MM.1S (cell line): ENCODE results near the gene SLC2A1.

Source experiments
- DNase-seq: peaks from one replicate; pipeline ENCODE4 v3.0.0-alpha.2; 2015
- H2AFZ ChIP-seq: fragments of 300-600 bp; sonication (generic); 2 replicates; pipeline ENCODE4 v1.6.0; 2016; ENCODE audit warnings: antibody characterized with exemption, low read length
- H3F3A ChIP-seq: fragments of 300-600 bp; sonication (generic); 2 replicates; pipeline ENCODE4 v1.6.1; 2016; ENCODE audit warnings: mild to moderate bottlenecking, antibody characterized with exemption, low read length, moderate library complexity, mixed read lengths; ENCODE audit not compliant: insufficient read depth
- H3K27ac ChIP-seq: fragments of 300-600 bp; sonication (generic); 2 replicates; pipeline ENCODE4 v1.5.1; 2016; ENCODE audit warnings: mild to moderate bottlenecking, low read length
- H3K27me3 ChIP-seq: fragments of 300-600 bp; sonication (generic); replicated peaks from 2 replicates; pipeline ENCODE4 v1.6.0; 2016; ENCODE audit warnings: low read length; ENCODE audit not compliant: insufficient read depth
- H3K36me3 ChIP-seq: fragments of 300-600 bp; sonication (generic); replicated peaks from 2 replicates; pipeline ENCODE4 v1.6.1; 2016; ENCODE audit warnings: mild to moderate bottlenecking, low read length, mixed read lengths; ENCODE audit not compliant: insufficient read depth
- H3K4me1 ChIP-seq: fragments of 300-600 bp; sonication (generic); 2 replicates; pipeline ENCODE4 v1.6.1; 2016; ENCODE audit warnings: low read length, mixed read lengths
- H3K4me2 ChIP-seq: fragments of 300-600 bp; sonication (generic); 2 replicates; pipeline ENCODE4 v1.6.0; 2016; ENCODE audit warnings: low read depth, low read length
- H3K4me3 ChIP-seq: fragments of 300-600 bp; sonication (generic); 2 replicates; pipeline ENCODE4 v1.5.1; 2016; ENCODE audit warnings: low read length, mixed read lengths
- H3K79me2 ChIP-seq: fragments of 300-600 bp; sonication (generic); 2 replicates; pipeline ENCODE4 v1.6.1; 2016; ENCODE audit warnings: mixed run types, low read length, mixed read lengths
- H3K9ac ChIP-seq: fragments of 300-600 bp; sonication (generic); 2 replicates; pipeline ENCODE4 v1.6.1; 2016; ENCODE audit warnings: low read length, mixed read lengths
- H3K9me2 ChIP-seq: fragments of 300-600 bp; sonication (generic); replicated peaks from 2 replicates; pipeline ENCODE4 v1.6.1; 2016; ENCODE audit warnings: mild to moderate bottlenecking, low read length, mixed read lengths; ENCODE audit not compliant: insufficient read depth
- H3K9me3 ChIP-seq: fragments of 300-600 bp; sonication (generic); replicated peaks from 2 replicates; pipeline ENCODE4 v1.6.1; 2016; ENCODE audit warnings: mild to moderate bottlenecking, low read length, mixed read lengths; ENCODE audit not compliant: insufficient read depth
- H4K20me1 ChIP-seq: fragments of 300-600 bp; sonication (generic); 2 replicates; pipeline ENCODE4 v1.6.1; 2016; ENCODE audit warnings: mild to moderate bottlenecking, low read length, moderate library complexity, mixed read lengths; ENCODE audit not compliant: insufficient read depth
- EZH2 ChIP-seq: fragments of 300-600 bp; sonication (generic); optimal IDR thresholded peaks from 2 replicates; pipeline ENCODE3; 2017; ENCODE audit warnings: low read depth, mild to moderate bottlenecking, antibody characterized with exemption, low read length, mixed read lengths
- EZH2phosphoT487 ChIP-seq: fragments of 300-600 bp; sonication (generic); IDR thresholded peaks from 2 replicates; pipeline ENCODE4 v1.6.1; 2018; ENCODE audit warnings: antibody characterized with exemption, low read length
- TF ChIP-seq, protein P1 (sequence below): fragments of 300-600 bp; sonication (generic); IDR thresholded peaks from 2 replicates; pipeline ENCODE4 v1.5.1; 2016; ENCODE audit warnings: antibody characterized with exemption, low read length, mixed read lengths

SLC2A1 gene

DNA sequence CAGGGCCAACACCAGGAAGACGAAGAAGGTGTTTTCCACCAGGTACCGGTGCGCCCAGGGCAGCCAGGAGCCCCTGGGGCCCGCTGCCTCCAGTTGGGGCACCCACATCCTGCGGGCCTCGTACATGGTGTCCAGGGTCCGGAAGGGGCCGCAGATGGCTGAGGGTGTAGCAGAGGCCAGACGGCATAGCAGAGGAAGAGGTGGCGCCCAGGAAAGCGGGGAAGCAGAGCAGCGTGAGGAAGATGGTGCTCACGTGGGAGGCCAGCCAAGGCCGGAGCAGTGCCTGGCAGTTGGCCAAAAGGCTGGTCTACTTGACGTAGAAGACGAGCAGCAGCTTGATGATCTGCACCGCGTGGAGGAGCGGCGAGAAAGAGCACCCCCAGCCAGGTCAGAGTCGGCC, 71.9 kb downstream of the SLC2A1 start:
- DNase-seq = no peak
- no peaks in the 10 kb centered on the region for H3K9me3 ChIP-seq
- H3K9ac ChIP-seq = no peak overlapping the region
- H3K9me2 ChIP-seq = no peaks in the 10 kb centered on the region
- H2AFZ ChIP-seq = no peak overlapping the region
- TF ChIP-seq, protein P1, sequence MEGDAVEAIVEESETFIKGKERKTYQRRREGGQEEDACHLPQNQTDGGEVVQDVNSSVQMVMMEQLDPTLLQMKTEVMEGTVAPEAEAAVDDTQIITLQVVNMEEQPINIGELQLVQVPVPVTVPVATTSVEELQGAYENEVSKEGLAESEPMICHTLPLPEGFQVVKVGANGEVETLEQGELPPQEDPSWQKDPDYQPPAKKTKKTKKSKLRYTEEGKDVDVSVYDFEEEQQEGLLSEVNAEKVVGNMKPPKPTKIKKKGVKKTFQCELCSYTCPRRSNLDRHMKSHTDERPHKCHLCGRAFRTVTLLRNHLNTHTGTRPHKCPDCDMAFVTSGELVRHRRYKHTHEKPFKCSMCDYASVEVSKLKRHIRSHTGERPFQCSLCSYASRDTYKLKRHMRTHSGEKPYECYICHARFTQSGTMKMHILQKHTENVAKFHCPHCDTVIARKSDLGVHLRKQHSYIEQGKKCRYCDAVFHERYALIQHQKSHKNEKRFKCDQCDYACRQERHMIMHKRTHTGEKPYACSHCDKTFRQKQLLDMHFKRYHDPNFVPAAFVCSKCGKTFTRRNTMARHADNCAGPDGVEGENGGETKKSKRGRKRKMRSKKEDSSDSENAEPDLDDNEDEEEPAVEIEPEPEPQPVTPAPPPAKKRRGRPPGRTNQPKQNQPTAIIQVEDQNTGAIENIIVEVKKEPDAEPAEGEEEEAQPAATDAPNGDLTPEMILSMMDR = no peak
- no peak for TF ChIP-seq EZH2phosphoT487
- no peak for TF ChIP-seq EZH2
- H3F3A ChIP-seq = no peaks in the 10 kb centered on the region
- H3K27me3 ChIP-seq = no peaks in the 10 kb centered on the region
- no peaks in the 10 kb centered on the region for H3K79me2 ChIP-seq
- no peak overlapping the region for H3K27ac ChIP-seq
- no peaks in the 10 kb centered on the region for H3K36me3 ChIP-seq
- H3K4me1 ChIP-seq = no peaks in the 10 kb centered on the region
- no peaks in the 10 kb centered on the region for H4K20me1 ChIP-seq
- no peak overlapping the region for H3K4me3 ChIP-seq
- no peak overlapping the region for H3K4me2 ChIP-seq

DNA sequence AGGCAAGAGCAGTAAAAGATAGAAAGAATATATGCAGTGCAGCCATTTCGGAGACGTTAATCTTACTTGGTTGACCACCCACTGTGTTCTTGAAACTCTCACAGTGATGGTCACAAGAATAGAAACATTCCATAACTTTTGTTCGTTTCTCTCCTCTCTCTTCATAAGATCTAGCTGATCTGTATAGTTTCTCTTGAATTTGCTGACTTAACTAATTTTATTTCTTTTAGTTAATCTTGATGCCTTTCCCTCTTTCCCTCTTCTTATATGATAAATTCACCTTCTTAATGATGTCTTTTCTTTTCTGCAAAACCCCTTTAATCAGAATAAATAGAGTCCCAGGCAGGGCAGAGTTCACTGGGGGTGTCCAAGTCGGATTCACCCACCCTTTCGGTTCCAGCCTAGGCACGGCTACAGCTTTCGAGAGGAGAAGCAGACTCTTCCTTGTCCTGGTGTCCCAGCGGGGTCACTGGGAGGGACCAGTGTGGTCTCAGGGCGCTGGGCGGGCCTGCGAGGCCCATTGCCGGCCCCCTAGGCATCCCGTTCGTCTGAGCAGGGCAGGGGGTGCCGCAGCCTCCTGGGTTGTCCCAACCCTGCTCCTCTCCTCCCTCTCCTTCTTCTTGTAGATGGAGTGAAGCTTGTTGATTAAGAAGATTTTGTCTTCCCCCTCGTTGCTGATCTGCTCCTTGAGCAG, 72.5 kb downstream of the SLC2A1 start:
- Histone ChIP-seq H3K4me2 (no peak overlapping the region), H3K27ac (no peak overlapping the region), H2AFZ (no peak overlapping the region), H3K4me3 (no peak overlapping the region), H3K9me2 (no peaks in the 10 kb centered on the region), H3K9me3 (no peaks in the 10 kb centered on the region), H4K20me1 (no peaks in the 10 kb centered on the region), H3K36me3 (no peaks in the 10 kb centered on the region), H3K9ac (no peak overlapping the region), H3K27me3 (no peaks in the 10 kb centered on the region), H3K79me2 (no peaks in the 10 kb centered on the region), H3K4me1 (no peaks in the 10 kb centered on the region), H3F3A (no peaks in the 10 kb centered on the region)
- DNase-seq = no peak
- TF ChIP-seq EZH2 (no peak), EZH2phosphoT487 (no peak)
- TF ChIP-seq, protein P1 = no peak

DNA sequence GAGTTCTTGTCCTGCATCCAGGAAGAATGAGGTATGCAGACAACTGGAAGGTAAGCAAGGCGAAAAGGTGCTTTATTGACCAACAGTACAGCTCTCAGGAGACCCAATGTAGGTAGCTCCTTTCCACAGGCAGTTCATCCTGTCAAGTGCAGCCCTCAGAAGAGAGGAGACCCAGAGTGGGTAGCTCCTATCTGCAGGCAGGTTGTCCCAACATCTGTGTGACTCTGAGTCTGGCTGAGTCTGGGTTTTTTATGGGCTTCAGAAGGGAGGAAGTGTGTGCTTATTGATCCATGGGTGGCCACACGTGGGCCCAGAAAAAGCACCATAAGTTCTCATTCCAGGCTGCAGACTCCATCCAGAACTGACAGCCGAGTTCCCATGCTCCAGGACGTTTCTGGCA, 78.3 kb downstream of the SLC2A1 start:
- H3K79me2 ChIP-seq = no peaks in the 10 kb centered on the region
- no peaks in the 10 kb centered on the region for H4K20me1 ChIP-seq
- no peak overlapping the region for H3K4me2 ChIP-seq
- no peaks in the 10 kb centered on the region for H3K9me3 ChIP-seq
- H3K36me3 ChIP-seq = no peaks in the 10 kb centered on the region
- H3K4me1 ChIP-seq = peaks cover 6% of the 10 kb centered on the region; the same call in 1 of the 2 replicates
- TF ChIP-seq, protein P1 = no peak
- TF ChIP-seq EZH2phosphoT487 (no peak), EZH2 (no peak)
- no peaks in the 10 kb centered on the region for H3K27me3 ChIP-seq
- no peak overlapping the region for H3K4me3 ChIP-seq
- H3K9me2 ChIP-seq = no peaks in the 10 kb centered on the region
- DNase-seq = no peak
- H3K27ac ChIP-seq = no peak overlapping the region
- H3F3A ChIP-seq = no peaks in the 10 kb centered on the region
- H3K9ac ChIP-seq = no peak overlapping the region
- no peak overlapping the region for H2AFZ ChIP-seq
